Bronchial epithelial cell (primary cell): ENCODE results near the gene LENG8. TPM values are rescaled to one million over a fixed set of nuclear protein-coding genes. Genes with fewer than 3 reads are reported as not detected.
A peak's percentile ranks its signal among the peaks of the same experiment; 100 is the strongest.

Source experiments
- DNase-seq: peaks from one replicate; pipeline ENCODE4 v3.0.0-alpha.2; 2010; ENCODE audit warnings: low read depth
- FAIRE-seq: peaks from 2 replicates; lab custom pipeline; 2011; peaks lifted over from hg19 to GRCh38; lab: Jason Lieb, UNC
- H3K27me3 ChIP-seq: 2 replicates; pipeline ENCODE4 v1.5.1; 2011; ENCODE audit warnings: low read length; ENCODE audit not compliant: control insufficient read depth, insufficient read depth
- H3K36me3 ChIP-seq: 2 replicates; pipeline ENCODE4 v1.5.1; 2011; ENCODE audit warnings: low read length; ENCODE audit not compliant: control insufficient read depth, insufficient read depth
- H3K4me3 ChIP-seq: 2 replicates; pipeline ENCODE4 v1.5.1; 2011; ENCODE audit warnings: mild to moderate bottlenecking, low read depth, low read length, control low read depth
- CTCF ChIP-seq: IDR thresholded peaks from 2 replicates; pipeline ENCODE4 v1.5.1; 2011; ENCODE audit warnings: mild to moderate bottlenecking, moderate library complexity, low read length, control low read depth, inconsistent platforms; ENCODE audit not compliant: insufficient read depth, severe bottlenecking
- total RNA-seq: library from RNA; depleted of rRNA; stranded (reverse); fragments of >200 nt; gene quantifications from 2 replicates; pipeline ENCODE4 v1.2.1, GENCODE V29; 2014

Gene LENG8
- total RNA-seq, 1 donor from 2014 or later, result 26.3 TPM

- H3K36me3 ChIP-seq, result peaks cover 32% of the 10 kb centered on the region
- no peak for FAIRE-seq
Measured at GRCh38 chr19:54460230-54461005, 11.4 kb downstream of the LENG8 start.

GRCh38 chr19:54461210-54461609, 12.2 kb downstream of the LENG8 start:
- no peak overlapping the region for H3K4me3 ChIP-seq
- H3K36me3 ChIP-seq, result peaks cover 27% of the 10 kb centered on the region
- no peak for DNase-seq
- no peak for FAIRE-seq
- no peaks in the 10 kb centered on the region for H3K27me3 ChIP-seq
- no peak for TF ChIP-seq CTCF

More at GRCh38 chr19:54460230-54461005, 11.4 kb downstream of the LENG8 start:
- no peak for TF ChIP-seq CTCF
- Histone ChIP-seq H3K27me3 (no peaks in the 10 kb centered on the region), H3K4me3 (no peak overlapping the region)
- no peak for DNase-seq

- Histone ChIP-seq H3K36me3 (peaks cover 23% of the 10 kb centered on the region), H3K4me3 (no peak overlapping the region), H3K27me3 (no peaks in the 10 kb centered on the region)
- FAIRE-seq, result no peak
- no peak for TF ChIP-seq CTCF
- DNase-seq, result no peak
Measured at GRCh38 chr19:54461613-54462012, 12.6 kb downstream of the LENG8 start.

- no peak for TF ChIP-seq CTCF
- FAIRE-seq (no peak), DNase-seq (no peak)
- no peaks in the 10 kb centered on the region for H3K27me3 ChIP-seq
- H3K4me3 ChIP-seq, result peak overlapping the region; percentile 82
- H3K36me3 ChIP-seq, result peaks cover 18% of the 10 kb centered on the region
Measured at GRCh38 chr19:54462047-54462654, 13.2 kb downstream of the LENG8 start.

DNA sequence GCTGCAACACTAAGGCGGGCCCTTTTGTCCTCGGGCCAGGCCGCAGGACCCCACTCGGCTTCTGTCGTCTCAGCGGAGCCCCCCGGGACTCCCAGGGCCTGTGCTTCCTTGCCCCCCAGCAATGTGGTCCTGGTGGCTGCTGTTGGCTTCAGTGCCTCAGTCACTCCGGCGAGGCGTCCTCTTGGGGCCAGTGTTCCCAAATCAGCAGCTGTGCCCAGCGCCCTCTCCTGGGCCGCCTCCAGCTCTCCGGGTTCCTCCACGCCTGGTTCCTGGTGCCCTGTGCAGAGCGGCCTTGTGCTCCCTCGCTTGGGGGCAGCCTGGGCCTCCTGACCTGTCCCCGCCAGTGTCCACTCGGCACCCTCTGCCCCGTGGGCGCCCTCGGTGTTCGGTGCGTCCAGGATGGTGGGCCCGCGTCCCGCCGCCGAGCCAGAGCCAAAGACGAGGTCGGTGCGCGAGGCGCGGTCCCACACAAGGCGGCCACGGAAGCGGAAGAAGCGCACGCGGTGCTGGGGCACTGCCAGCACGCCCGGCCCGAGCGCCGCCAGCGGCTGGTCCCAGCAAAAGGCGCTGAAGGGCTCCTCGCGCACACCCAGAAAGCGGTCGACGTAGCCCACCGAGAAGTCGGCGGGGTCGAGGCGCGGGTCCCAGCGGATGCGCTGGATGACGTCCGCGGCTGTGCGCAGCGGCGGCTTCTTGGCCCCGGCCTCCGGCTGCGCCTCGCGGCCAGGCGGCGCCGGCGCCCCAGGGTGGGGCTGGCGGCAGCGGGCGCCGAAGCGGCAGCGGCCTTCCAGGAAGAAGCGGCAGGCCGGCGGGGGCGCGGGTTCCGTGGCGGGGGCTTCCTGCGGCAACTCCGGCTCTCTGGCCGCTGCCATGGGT, 13.9 kb downstream of the LENG8 start:
- H3K36me3 ChIP-seq, result peaks cover 15% of the 10 kb centered on the region
- H3K4me3 ChIP-seq, result peak overlapping the region; percentile 82
- DNase-seq (peak; percentile 39), FAIRE-seq (no peak)
- peak; percentile 58 for TF ChIP-seq CTCF
- H3K27me3 ChIP-seq, result no peaks in the 10 kb centered on the region
